Vagina (tissue), 2 donors: ENCODE results near the gene GLCE.

Experiments
- POLR2AphosphoS5 ChIP-seq, 2 donors: sonication (generic); formaldehyde crosslinking; IDR thresholded peaks; one replicate each; pipeline ENCODE4 v1.9.0; 2017; ENCODE audit warnings: antibody characterized with exemption in 2 of 2, mild to moderate bottlenecking in 2 of 2, low read depth in 1 of 2; ENCODE audit not compliant: insufficient read depth in 1 of 2
- TF ChIP-seq, protein P1 (sequence below), 3 experiments: fragments of 450-650 bp in 2 of 3; fragments of 200-600 bp in 1 of 3; sonication (generic) in 1 of 3; IDR thresholded peaks; one replicate each; pipeline ENCODE4 v1.5.1; 2017 to 2019; ENCODE audit warnings: antibody characterized with exemption in 3 of 3, mild to moderate bottlenecking in 2 of 3, moderate library complexity in 2 of 3

DNA sequence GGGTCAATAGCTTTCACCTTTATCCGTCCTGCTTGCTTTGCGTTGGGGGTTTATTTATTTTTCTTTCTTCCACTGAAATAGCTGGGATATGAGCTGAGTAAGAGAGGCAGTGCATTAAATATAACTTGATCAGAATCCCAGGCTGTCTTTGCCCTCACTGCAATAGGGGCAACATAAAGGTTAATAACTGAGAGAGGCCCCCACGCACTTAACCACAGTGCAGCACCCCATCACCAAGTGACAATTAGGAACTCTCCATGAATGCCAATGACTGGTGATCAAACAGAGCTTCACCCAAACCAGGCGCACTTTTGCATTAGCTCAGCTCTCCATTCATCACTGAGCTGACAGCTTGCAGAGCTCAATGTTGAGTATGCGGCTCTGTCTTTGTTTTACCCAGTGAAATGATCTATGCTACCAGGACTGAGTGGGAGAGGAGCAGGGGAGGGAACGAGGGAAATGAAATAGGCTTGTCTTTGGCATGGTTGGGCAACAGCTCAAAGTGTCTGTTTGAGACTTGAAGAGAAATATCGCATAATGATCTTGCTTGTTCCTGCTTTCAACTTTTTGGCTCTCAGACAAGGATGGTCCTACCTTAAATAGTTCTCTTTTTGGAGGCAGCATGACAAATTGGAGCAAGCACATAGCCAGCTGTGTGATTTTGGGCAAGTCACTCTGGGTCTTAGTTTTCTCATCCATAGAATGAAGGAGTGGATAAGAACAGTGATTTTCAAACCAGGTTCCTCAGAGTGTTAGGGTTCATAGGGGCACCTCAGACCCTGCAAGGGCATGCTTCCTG lies 14.5 kb upstream of the GLCE start:
- TF ChIP-seq POLR2AphosphoS5 (IDR thresholded peaks at IDR 0.05; ENCODE audit: insufficient read depth in 1 of 2, low read depth in 1 of 2) = no peak
- TF ChIP-seq, protein P1, sequence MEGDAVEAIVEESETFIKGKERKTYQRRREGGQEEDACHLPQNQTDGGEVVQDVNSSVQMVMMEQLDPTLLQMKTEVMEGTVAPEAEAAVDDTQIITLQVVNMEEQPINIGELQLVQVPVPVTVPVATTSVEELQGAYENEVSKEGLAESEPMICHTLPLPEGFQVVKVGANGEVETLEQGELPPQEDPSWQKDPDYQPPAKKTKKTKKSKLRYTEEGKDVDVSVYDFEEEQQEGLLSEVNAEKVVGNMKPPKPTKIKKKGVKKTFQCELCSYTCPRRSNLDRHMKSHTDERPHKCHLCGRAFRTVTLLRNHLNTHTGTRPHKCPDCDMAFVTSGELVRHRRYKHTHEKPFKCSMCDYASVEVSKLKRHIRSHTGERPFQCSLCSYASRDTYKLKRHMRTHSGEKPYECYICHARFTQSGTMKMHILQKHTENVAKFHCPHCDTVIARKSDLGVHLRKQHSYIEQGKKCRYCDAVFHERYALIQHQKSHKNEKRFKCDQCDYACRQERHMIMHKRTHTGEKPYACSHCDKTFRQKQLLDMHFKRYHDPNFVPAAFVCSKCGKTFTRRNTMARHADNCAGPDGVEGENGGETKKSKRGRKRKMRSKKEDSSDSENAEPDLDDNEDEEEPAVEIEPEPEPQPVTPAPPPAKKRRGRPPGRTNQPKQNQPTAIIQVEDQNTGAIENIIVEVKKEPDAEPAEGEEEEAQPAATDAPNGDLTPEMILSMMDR (IDR thresholded peaks at IDR 0.05) = no peak
